BE2C (cell line): ENCODE results near the gene ARHGAP19.
"Not testable (repeated sequence)": the region's sequence is repeated elsewhere in the genome, so short reads cannot be mapped to it uniquely, and the experiment has no call there.

ENCODE experiments used
- DNase-seq: peaks from one replicate; pipeline ENCODE4 v3.0.0-alpha.2; 2020
- H3K27me3 ChIP-seq: fragments of 250-450 bp; sonication (Bioruptor Pico); 2 replicates; pipeline ENCODE4 v1.5.1; 2020; ENCODE audit warnings: mild to moderate bottlenecking
- H3K36me3 ChIP-seq: fragments of 250-450 bp; sonication (Bioruptor Pico); 2 replicates; pipeline ENCODE4 v1.5.1; 2020; ENCODE audit warnings: mild to moderate bottlenecking
- H3K4me1 ChIP-seq: fragments of 250-450 bp; sonication (Bioruptor Pico); 2 replicates; pipeline ENCODE4 v1.5.1; 2020
- H3K4me3 ChIP-seq: 2 replicates; pipeline ENCODE4 v1.5.1; 2011; ENCODE audit warnings: low read depth, low read length
- H3K9me3 ChIP-seq: fragments of 250-450 bp; sonication (Bioruptor Pico); 2 replicates; pipeline ENCODE4 v1.5.1; 2020
- TF ChIP-seq, protein P1 (sequence below): IDR thresholded peaks from 2 replicates; pipeline ENCODE4 v1.5.1; 2012; ENCODE audit warnings: mild to moderate bottlenecking, low read depth, low read length

The ARHGAP19 gene

GRCh38 chr10:97267671-97268070 lies 24.8 kb downstream of the ARHGAP19 start:
- no peaks in the 10 kb centered on the region for H3K9me3 ChIP-seq
- DNase-seq: no peak
- TF ChIP-seq, protein P1, sequence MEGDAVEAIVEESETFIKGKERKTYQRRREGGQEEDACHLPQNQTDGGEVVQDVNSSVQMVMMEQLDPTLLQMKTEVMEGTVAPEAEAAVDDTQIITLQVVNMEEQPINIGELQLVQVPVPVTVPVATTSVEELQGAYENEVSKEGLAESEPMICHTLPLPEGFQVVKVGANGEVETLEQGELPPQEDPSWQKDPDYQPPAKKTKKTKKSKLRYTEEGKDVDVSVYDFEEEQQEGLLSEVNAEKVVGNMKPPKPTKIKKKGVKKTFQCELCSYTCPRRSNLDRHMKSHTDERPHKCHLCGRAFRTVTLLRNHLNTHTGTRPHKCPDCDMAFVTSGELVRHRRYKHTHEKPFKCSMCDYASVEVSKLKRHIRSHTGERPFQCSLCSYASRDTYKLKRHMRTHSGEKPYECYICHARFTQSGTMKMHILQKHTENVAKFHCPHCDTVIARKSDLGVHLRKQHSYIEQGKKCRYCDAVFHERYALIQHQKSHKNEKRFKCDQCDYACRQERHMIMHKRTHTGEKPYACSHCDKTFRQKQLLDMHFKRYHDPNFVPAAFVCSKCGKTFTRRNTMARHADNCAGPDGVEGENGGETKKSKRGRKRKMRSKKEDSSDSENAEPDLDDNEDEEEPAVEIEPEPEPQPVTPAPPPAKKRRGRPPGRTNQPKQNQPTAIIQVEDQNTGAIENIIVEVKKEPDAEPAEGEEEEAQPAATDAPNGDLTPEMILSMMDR: no peak
- no peaks in the 10 kb centered on the region for H3K36me3 ChIP-seq
- H3K4me3 ChIP-seq: no peak overlapping the region
- H3K27me3 ChIP-seq: no peaks in the 10 kb centered on the region
- no peaks in the 10 kb centered on the region for H3K4me1 ChIP-seq

GRCh38 chr10:97265095-97265494 lies 27.3 kb downstream of the ARHGAP19 start:
- H3K36me3 ChIP-seq, H3K27me3 ChIP-seq, H3K4me3 ChIP-seq, H3K4me1 ChIP-seq, DNase-seq, H3K9me3 ChIP-seq: not testable (repeated sequence)

DNA sequence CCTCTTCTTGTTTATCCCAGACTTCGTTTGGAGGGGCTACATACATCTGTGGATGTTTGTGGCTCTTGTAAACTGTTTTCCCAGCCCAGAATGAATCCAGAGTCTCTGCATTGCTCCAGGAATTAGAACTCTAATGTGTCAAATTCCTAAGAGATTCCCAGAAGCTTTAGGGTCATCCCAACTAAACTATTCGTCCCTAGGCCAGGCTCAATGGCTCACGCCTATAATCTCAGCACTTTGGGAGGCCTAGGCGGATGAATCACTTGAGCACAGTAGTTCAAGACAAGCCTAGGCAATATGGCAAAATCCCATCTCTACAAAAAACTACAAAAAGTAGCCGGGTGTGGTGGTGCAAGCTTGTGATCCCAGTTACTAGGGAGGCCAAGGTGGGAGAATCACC lies 28.5 kb downstream of the ARHGAP19 start:
- Histone ChIP-seq H3K27me3 (no peaks in the 10 kb centered on the region), H3K4me1 (no peaks in the 10 kb centered on the region), H3K36me3 (no peaks in the 10 kb centered on the region), H3K9me3 (no peaks in the 10 kb centered on the region), H3K4me3 (no peak overlapping the region)
- no peak for DNase-seq
- TF ChIP-seq, protein P1: no peak

GRCh38 chr10:97261656-97262055 lies 30.8 kb downstream of the ARHGAP19 start:
- TF ChIP-seq, protein P1: no peak
- no peak for DNase-seq
- Histone ChIP-seq H3K36me3 (no peaks in the 10 kb centered on the region), H3K27me3 (no peaks in the 10 kb centered on the region), H3K4me3 (no peak overlapping the region), H3K4me1 (no peaks in the 10 kb centered on the region), H3K9me3 (no peaks in the 10 kb centered on the region)

- H3K4me1 ChIP-seq: no peaks in the 10 kb centered on the region
- H3K27me3 ChIP-seq: no peaks in the 10 kb centered on the region
- no peak overlapping the region for H3K4me3 ChIP-seq
- TF ChIP-seq, protein P1: no peak
- H3K9me3 ChIP-seq: no peaks in the 10 kb centered on the region
- DNase-seq: no peak
- H3K36me3 ChIP-seq: no peaks in the 10 kb centered on the region
Measured at GRCh38 chr10:97261183-97261582, 31.3 kb downstream of the ARHGAP19 start.

DNA sequence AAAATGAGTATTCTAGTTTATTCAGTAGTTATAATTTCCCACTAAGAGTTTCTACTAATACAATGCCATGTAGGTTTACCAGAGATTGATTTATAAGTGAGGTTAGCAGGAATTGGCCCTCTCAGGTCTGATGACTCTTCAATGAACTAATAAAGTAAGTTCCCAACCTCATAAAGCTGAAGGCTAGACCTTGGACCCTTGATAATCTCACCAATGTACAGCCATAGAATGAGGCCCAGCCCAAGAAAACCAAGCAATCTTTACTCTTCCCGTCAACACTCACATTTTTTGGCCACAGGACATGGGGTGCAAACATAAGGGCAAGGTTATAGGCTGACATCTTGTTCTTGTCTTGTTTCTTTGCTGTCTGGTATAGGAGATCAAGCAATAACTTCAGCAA lies 33.3 kb downstream of the ARHGAP19 start:
- Histone ChIP-seq H3K4me1 (no peaks in the 10 kb centered on the region), H3K27me3 (no peaks in the 10 kb centered on the region), H3K36me3 (no peaks in the 10 kb centered on the region), H3K4me3 (no peak overlapping the region), H3K9me3 (no peaks in the 10 kb centered on the region)
- TF ChIP-seq, protein P1: no peak
- no peak for DNase-seq

- H3K4me1 ChIP-seq: no peaks in the 10 kb centered on the region
- no peaks in the 10 kb centered on the region for H3K27me3 ChIP-seq
- TF ChIP-seq, protein P1: no peak
- no peaks in the 10 kb centered on the region for H3K36me3 ChIP-seq
- no peak overlapping the region for H3K4me3 ChIP-seq
- no peak for DNase-seq
- H3K9me3 ChIP-seq: no peaks in the 10 kb centered on the region
Measured at GRCh38 chr10:97256356-97256755, 36.1 kb downstream of the ARHGAP19 start.
